T-helper 2 cell (primary cell): Measurements from ENCODE around the gene ARMC9.
"Not testable (repeated sequence)": the region's sequence is repeated elsewhere in the genome, so short reads cannot be mapped to it uniquely, and the experiment has no call there.

ENCODE experiments used
- DNase-seq, 5 experiments: peaks; one replicate each; pipeline versions ENCODE4 v3.0.0 to v3.0.0-alpha.2; 2012 to 2022

ARMC9 gene

DNA sequence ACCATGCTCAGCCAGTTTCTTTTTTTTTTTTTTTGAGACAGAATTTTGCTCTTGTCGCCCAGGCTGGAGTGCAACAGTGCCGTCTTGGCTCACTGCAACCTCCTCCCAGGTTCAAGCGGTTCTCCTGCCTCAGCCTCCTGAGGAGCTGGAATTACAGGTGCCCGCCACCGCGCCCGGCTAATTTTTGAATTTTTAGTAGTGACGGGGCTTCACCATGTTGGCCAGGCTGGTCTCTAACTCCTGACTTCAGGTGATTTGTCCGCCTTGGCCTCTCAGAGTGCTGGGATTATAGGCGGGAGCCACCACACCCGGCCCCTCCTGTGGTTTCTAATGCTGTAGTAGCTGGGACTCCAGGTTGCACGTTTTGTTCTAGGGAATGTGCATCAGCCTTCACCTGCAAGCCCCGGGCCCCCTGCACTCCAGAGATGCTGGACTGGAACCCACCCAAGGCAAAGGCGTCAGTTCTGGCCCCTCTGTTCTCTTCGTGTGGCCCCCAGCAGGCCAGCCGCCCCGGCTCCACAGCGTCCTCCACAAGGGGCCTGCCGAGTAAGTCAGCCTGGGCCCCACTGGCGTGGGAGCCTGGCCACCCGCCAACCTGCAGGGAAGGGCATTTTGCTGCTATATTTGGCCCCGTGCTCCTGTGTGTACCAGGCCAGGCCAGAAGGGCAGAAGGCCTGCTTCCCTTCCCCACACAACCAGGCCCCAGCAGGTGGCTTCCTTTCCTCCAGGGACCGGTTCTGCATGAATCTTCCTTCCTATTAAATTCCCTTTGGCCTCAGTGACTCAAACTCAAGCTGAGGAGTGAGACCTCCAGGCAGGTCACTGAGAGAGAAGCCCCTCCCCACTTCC, 171.4 kb downstream of the ARMC9 start:
- no peak for DNase-seq

DNA sequence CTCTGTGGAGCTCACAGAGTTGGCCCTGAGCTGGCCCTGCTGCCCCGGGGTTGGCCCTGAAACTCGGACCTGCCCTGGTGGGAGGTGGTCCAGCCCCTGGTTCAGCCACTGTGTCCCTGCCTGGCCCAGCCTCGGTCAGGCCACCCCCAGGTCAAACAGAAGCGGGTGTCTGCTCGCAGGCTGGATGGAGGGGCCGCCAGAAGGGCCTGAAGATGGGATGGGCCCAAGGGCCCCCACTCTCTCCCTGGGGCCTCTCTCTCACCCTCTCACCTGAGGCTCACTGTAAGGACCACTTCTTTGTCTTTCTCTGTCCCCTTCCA, 172.0 kb downstream of the ARMC9 start:
- DNase-seq, result no peak

DNA sequence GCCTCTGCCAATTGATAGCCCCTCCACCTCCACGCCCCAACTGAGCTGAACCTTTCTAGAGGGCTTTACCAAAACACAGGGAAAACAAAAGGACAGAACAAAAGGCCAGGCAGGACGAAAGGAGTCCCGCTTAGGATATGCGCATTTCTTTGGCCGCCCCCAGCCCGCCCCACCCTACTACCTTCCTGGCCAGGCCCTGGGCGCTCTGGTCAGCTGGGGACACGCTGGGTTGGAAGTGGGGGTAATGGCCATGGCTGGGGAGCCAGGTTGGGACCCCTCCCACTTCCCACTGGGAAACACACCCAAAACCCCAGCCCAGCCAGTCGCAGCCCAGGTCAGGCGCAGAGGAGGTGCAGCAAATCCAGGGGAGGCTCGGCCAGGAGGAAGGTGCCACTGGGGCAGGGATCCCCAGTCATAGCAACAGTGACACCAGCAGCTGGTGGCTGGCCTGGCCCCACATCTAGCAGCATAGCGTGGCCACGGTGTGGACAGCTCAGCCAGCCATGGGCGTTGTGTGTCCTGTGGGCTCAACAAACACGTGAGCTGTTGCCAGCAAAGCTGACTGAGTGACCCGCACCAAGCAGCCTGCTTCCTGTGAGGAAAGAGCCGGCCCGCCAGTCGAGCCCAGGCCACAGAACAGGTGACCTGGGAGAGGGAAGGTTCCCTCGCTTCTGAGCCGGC, 172.5 kb downstream of the ARMC9 start:
- no peak for DNase-seq

DNA sequence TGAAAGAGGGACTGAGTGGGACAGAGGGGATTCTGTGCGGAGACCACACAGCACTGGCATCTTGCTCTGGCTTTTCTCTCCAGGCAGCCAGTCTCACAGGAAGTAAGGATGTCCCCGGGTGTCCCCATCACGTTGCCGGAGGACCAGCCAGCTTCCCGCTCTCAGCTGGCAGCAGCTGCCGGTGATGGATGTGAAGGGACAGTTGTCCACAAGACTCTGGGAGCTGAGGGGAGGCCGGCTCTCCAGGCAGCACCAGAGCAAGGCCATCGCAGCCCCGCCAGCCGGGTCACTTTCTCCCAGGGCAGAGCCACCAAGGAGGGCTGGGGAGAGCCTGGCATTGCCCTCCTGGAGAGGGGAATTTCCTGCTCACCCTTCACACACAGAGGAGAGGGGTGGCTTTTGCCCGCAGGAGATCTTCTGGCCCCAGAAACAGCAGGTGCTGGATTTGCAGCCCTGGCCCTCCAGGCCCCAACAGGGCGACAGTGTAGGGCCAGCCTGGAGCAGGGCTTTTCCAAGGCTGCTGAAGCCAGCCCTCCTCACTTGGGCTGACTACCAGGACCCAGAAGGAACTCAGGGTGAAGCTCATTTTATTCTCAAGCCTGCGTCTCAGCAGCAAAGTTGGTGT, 173.1 kb downstream of the ARMC9 start:
- no peak for DNase-seq

DNA sequence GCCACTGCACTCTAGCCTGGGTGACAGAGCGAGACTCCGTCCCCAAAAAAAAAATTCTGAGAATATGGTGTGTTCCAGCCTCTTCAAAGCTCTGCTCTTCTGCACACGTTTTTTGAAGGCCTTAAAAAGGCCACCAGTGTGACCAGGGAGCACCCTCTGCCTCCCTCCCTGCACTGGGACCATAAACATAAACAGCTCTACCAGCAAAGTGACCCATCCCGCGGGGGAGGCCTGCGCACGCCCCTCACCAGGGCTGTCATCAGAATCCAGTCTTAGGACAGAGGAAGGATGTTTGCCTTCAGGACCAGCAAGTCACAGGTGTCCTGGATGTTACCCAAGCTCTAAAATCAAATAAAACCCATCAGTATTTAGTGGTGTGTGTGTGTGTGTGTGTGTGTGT, 173.9 kb downstream of the ARMC9 start:
- no peak for DNase-seq

DNA sequence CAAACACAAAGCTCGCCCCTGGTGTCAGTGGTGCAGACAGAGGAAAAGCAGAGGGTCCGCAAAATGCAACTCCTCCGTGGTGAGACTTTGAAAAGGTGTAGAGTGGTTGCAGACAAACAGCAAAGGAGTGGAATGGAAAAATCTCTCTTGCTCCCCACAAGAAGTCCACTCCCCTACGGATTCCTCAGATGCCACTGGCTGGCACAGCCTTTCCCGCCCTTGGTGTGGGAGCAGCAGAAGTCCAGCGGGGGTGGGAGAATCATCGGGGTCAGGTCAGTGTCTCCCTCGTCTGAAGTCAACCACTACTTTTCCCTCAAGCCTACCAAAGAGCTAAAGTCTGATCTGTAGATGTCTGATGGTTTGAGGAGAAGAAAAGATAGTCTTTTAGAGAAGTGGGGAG, 174.8 kb downstream of the ARMC9 start:
- DNase-seq, result no peak

DNA sequence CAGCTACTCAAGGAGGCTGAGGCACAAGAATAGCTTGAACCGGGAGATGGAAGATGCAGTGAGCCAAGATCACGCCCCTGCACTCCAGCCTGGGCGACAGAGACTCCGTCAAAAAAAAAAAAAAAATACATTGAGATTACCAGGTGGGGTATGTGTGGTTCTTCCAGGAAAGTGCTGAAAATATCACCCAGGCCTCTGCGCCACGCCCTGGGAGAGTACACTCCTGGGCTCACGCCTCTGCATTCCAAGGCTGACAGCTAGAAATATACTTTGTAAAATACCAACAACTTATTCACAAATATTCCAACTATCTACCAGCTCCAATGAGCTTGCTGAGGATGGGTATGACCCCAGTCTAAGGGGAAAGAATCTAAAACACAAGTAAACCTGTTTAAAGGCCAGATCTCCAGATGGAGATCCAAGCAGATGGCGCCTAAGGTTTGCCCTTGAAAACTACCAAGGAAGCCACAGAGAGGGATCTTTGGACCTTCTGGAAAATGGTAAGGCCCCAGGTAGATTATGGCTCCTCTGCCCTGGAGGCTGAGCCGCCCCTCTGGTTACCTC, 175.4 kb downstream of the ARMC9 start:
- DNase-seq, result no peak

DNA sequence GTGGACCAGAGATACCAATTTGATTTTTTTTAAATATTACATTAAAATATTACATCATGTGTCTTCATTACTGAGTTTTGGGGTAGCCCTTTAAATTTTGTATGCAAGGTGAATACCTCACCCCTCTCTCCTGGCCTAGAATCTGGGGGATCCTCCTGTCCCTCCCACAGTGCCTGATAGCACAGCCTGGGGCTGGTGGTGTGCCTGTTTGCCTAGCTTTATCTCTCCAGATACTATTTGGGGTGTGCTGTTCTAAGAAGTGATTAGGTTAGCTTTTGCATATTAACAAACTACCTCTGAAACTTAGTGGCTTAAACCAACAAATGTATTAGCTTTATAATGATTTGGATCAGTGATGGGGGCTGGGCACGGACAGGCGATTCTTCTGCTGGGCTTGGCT, 176.3 kb downstream of the ARMC9 start:
- DNase-seq, result no peak

DNA sequence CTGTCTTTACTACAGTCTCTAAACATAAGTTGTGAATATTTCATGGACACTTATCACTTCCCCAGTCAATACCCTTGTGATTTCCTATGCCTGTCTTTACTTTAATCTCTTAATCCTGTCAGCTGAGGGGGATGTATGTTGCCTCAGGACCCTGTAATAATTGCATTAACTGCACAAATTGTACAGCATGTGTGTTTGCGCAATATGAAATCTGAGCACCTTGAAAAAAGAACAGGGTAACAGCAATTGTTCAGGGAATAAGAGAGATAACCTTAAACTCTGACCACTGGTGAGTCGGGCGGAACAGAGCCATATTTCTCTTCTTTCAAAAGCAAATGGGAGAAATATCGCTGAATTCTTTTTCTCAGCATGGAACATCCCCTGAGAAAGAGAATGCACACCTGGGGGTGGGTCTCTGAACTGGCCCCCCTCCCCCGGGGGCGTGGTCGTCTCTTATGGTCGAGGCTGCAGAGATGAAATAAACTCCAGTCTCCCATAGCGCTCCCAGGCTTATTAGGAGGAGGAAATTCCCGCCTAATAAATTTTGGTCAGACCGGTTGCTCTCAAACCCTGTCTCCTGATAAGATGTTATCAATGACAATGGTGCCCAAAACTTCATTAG, 177.7 kb downstream of the ARMC9 start:
- DNase-seq, result not testable (repeated sequence)

DNA sequence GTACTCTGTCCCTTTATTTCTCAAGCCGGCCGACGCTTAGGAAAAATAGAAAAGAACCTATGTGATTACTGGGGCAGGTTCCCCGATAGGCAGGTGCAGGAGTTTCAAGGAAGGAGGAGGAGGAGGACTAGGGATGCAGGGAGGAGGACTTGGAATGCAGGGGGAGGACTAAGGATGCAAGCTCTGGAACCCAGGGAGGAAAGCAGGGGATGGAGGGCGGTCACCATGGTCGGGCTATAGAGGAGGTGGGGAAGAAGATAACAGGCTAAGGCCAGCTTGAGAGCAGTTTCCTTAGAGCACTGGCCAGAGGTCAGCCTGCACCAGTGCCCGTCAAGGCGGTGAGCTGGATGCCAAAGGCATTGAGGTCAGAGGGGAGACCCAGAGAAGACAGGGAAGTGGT, 178.4 kb downstream of the ARMC9 start:
- DNase-seq, result no peak

DNA sequence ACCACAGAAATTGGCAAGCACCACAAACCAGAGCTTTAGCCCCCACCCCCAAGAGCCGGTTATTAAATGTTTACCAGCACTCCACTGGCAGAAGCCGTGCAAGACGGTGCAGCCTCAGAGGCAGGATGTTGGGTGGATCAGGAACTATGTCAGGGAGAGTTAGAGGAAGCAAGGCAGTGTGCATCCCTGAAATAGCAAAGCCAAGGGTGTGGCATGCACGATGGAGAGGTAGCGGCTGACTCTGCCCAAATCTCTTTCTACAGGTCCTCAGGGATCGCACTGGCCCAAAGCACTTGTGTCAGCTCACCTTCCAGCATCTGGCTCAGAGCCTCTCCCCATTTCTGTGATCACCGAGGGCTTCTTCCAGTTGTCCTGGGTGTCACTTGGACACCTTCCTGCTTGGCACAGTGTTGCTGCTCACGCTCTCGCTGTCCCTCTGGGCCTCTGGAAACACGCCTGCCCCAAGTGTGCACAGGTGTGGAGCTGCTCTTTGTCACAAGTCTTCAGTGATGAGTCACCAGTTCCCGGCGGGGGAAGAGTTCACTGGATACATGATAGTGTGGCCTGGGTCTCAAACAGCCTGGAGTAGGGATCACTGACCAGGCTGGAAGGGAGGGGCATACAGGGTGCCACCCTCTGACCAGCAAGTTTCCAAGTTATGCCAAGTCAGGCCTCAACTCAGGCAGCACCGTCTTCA, 179.7 kb downstream of the ARMC9 start:
- no peak for DNase-seq

DNA sequence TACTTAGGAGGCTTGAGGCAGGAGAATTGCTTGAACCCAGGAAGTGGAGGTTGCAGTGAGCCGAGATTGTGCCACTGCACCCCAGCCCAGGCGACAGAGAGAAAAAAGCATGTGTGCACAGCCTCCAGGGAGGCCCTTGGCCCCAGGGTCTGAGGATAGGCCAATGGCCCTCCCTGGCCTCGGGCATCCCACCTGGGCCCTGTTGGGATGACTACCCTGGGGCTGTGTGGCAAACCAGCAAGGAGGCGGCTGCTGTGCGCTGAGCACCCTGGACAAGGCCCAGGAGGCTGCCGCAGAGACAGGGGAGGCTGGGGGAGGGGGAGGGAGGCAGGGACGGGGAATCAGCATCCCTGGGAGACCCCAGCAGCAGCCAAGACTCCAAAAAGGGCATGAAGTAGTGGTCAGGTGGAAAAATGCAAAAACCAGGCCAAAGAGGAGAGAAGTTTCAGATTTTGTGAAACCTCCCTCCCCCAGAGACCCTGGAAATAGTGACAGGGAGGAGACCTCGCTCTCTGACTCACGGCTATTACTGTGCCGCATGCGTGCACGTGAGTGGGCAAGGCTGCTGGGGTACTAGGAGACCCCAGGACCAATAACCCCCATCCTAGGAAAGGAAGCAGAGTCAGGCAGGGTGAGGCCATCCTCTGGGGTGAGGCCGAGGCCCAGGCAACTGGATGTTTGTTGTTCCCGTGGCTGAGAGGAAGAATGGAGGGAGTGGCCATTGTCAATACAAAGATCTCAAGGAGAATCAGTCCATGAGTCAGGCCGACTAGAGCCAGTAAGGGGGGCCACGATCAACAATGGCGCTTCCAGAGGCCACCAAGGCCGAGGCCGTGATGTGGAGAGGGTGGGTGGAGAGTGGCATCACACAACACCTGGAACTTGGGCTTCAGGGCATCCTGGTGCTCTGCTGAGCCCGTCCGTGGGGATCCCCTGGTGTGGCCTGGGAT, 181.1 kb downstream of the ARMC9 start:
- no peak for DNase-seq

DNA sequence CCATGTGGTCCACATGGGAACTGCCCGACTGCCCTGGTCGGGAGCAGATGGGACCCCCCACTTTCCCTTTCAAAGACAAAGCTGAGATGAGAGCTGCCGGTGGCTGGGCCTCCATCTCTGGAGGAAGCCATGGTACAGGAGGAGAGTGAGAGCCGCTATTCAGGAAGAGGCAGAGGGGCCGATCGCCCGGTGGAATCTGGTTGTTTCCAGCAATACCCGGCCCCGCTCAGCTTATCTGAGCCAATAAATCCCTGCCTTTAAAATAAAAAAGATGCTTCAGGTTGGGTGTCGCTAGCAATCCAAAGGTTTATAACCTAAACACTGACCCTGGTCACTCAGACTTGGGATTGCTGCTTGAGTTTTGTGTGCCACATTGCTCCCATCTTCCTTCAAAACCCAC, 181.9 kb downstream of the ARMC9 start:
- DNase-seq, result no peak

DNA sequence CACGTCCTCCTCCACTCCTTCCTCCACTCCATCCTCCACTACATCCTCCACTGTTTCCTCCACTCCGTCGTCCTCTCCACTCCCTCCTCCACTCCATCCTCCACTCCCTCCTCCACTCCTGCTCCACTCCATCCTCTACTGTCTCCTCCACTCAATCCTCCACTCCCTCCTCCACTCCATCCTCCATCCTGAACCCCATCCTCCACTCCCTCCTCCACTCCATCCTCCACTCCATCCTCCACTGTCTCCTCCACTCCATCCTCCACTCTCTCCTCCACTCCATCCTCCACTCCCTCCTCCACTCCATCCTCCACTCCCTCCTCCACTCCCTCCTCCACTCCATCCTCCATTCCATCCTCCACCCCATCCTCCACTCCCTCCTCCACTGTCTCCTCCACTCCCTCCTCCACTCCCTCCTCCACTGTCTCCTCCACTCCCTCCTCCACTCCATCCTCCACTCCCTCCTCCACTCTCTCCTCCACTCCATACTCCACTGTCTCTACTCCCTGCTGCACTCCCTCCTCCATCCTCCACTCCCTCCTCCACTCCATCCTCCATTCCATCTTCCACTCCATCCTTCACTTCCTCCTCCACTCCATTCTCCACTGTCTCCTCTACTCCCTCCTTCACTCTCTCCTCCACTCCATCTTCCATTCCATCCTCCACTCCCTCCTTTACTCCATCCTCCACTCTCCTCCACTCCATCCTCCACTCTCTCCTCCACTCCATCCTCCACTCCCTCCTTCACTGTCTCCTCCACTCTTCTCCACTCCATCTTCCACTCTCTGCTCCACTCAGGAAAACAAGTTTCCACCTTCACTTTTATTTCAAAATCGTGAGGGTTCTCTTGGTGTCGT, 182.8 kb downstream of the ARMC9 start:
- DNase-seq, result no peak

DNA sequence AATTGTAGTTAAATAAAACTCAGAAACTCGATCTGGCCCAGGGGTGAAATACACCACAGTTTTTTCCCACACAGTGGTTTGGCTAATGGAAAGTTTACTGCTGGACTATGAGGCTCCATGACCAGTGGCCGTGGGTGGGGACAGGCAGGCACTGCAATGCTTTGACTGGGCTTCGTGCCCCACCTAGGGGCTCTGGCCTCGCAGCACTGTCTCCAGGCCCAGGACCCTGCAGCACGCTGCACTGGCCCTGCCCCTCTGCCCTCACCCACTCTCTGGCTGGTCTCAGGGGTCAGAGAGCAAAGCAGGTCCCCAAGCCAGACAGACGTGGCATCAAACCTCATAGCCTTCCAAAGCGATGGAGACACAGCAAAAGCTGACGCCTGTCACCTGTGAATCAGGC, 183.7 kb downstream of the ARMC9 start:
- DNase-seq, result no peak

DNA sequence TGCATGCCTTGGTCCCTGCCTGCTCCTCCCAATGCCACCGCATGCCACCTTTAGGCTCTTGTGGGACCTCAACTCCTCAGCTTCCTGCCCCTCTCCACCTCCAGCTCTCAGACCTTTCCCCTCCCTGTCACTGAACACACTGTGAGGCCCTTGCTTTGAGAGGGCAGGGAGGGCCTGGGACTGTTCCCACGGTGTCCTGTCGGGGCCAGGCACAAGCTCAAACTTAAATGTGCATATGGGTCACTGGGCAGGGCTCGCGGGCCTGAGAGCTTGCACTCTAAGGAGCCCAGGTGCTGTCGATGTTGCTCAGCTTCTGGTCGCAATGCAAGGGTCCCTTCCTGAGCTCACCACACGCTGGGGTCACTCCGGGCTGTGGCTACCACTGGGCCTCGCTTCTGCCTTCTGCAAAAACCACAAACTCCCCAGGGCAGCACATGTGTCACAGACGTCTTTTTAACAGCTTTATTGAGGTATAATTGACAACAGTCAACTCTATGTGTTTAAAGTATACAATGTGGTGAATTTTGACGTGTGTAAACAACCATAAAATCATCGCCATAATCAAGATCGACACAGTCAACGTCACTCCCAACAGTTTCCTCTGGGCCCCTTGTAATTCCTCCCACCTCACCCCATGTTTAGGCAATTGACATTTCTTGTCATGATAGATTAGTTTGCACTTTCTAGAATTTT, 185.1 kb downstream of the ARMC9 start:
- no peak for DNase-seq

DNA sequence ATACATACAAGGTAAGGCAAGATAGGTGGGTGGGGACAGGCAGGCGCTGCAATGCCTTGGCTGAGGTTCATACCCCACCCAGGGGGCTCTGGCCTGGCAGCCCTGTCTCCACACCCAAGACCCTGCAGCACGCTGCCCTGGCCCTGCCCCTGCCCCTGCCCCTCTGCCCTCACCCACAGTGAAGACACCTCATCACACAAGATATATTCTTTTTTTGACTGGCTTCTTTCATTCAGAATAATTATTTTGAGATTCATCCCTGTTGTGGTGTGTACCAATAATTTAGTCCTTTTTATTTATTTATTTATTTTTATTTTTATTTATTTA, 185.6 kb downstream of the ARMC9 start:
- no peak for DNase-seq

DNA sequence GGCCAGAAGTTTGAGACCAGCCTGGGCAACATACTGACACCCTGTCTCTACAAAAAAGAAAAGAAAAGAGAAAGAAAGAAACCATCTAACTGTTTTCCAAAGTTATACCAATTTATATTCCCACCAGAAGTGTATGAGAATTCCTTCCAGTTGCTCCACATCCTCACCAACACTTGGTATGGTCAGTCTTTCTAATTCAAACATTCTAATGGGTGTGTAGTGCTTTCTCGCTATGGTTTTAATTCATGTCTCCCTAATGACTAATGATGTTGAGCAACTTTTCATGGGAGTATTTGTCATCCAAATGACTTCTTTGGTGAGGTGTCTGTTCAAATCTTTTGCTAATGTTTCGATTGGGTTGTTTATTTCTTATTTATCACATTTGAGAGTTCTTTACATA, 186.5 kb downstream of the ARMC9 start:
- no peak for DNase-seq

DNA sequence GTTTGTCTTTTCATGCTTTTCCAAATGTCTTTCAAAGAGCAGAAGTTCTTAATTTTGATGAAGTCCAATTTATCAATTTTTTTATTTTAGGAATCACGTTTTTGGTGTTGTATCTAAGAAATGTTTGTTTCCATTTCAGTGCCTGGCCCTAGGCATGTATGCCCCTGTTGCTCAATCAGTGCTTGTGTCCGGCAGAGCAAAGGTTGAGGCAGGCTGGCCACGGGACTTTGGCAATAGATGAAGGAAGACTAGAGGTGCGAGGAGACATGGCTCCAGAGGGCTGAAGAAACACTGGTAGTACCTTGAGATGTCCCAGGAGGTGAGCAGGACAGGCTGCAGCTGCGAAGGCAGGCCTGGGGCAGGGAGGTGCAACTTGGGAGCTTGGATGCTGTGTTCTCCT, 187.0 kb downstream of the ARMC9 start:
- no peak for DNase-seq

DNA sequence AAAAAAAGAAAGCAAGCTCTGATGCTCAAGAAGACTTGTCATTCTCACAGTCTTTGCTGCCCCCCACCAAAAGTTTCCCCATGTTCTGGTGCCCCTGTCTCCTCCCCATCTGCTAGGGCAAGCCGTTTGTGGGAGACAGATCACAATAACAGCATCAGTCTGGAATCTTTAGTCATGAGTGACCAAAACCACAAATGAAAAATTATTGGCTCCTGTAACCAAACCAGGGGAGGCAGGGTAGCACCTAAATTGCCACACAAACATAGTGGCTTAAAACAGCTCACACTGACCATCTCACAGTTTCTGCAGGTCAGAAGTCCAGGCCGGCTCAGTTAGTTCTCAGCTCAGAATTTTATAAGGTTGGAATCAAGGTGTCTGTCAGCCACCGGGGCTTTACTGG, 188.0 kb downstream of the ARMC9 start:
- no peak for DNase-seq
